Right kidney (tissue), 9 donors: ENCODE results near the gene CASP9.
A peak's percentile ranks its signal among the peaks of the same experiment; 100 is the strongest.

Experiments used
- DNase-seq: peaks from one replicate; pipeline ENCODE4 v3.0.0-alpha.2; 2016
- long read RNA-seq, 8 donors: transcript quantifications; one replicate each; lab custom pipeline, GENCODE V29; 2026

The CASP9 gene
- long read RNA-seq, donor 1, transcript CASP9-201 (9 exons, 2,019 nt) = major isoform, 5 of 9 reads
- long read RNA-seq, donor 1, partial matches to known transcripts = 0 of 9 reads
- long read RNA-seq, donor 1, other reads (novel, unspliced or antisense) = 0 of 9 reads
- long read RNA-seq, donor 2, partial matches to known transcripts = 0 of 3 reads
- long read RNA-seq, donor 2, other reads (novel, unspliced or antisense) = 0 of 3 reads
- long read RNA-seq, donor 3, partial matches to known transcripts = 0 of 3 reads
- long read RNA-seq, donor 3, other reads (novel, unspliced or antisense) = 0 of 3 reads
- long read RNA-seq, donor 4, partial matches to known transcripts = 0 of 5 reads
- long read RNA-seq, donor 4, other reads (novel, unspliced or antisense) = 0 of 5 reads
- long read RNA-seq, donor 5, transcript CASP9-201 (9 exons, 2,019 nt) = major isoform, 5 of 19 reads
- long read RNA-seq, donor 5, partial matches to known transcripts = 5 of 19 reads
- long read RNA-seq, donor 5, other reads (novel, unspliced or antisense) = 7 of 19 reads
- long read RNA-seq, donor 6, partial matches to known transcripts = 0 of 6 reads
- long read RNA-seq, donor 6, other reads (novel, unspliced or antisense) = 0 of 6 reads
- long read RNA-seq, donor 7, partial matches to known transcripts = 0 of 5 reads
- long read RNA-seq, donor 7, other reads (novel, unspliced or antisense) = 0 of 5 reads
- long read RNA-seq, donor 8, transcript CASP9-201 (9 exons, 2,019 nt) = major isoform, 5 of 6 reads
- long read RNA-seq, donor 8, partial matches to known transcripts = 0 of 6 reads
- long read RNA-seq, donor 8, other reads (novel, unspliced or antisense) = 0 of 6 reads

DNA sequence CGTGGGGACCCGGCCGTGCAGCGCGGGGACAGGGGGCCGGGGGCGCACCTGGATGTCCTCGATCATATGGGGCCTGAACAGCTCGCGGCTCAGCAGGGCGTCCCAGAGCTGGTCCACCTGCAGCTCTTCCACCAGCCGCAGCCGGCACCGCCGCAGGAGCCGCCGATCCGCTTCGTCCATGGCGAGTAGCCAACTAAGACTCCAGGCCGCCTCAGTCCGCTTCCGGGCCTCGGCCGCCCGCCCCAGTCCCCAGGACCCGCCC is at the start of gene CASP9:
CASP9 (minus strand) TSS at position 195 of the 262 bp plus-strand sequence; CDS start at position 180, 15 bp downstream.
- DNase-seq = peak; percentile 72

DNA sequence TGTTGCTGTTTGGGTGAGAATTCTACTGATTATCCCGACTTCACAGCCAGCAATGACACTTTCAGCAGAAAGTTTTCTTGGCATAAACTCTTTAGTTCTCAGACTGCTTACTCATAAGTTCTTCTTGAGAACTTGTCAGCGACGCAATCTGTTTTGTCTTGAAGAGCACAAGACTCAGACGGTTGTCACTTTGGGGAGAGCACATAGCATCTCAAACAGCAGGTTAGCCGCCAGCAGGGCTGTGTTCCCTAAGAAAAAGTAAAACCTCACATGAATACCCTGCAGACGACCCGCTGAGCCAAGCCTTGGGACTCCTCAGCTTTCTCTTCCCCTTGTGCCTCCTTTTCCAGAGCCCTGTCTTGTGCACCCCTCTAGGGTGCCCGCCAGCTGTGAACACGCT is 49.5 kb upstream of the CASP9 start:
- DNase-seq = no peak

DNA sequence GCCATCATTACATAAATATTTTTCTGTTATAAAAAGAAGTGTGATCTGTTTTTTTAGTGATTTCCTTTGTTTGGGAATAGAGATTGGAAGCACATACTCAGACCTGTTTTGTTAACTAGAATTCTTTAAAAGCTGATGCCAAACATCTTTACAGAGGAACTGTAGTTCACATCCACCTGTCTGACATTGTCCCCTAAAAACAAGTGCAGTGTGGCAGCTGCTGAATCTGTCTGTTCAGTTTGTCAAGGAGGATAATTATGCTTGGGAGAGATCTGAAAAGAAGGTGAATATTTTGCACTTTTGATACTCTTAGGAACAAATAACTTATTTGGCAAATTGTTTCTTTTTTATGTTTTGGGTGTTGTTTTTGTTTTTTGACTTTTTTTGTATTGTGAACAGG is 47.3 kb upstream of the CASP9 start:
- no peak for DNase-seq

DNA sequence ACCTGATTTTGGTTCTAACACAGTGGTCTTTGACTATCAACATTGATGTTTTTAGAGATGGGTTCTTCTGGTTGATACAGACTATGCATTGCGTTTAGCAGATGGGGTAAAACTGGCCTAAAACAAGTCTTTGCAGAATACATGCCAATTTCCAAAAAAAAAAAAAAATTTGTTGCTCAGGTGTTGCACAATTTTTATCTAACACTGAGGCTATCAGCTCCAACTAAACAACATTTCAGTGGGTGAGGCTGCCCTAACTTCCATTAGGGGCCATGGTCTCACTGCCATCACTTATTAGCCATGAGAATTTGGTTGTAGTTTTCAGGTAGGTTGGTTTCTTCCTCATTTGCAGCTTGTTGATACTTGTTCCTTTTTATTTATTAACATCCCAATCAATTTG is 46.8 kb upstream of the CASP9 start:
- DNase-seq = no peak

DNA sequence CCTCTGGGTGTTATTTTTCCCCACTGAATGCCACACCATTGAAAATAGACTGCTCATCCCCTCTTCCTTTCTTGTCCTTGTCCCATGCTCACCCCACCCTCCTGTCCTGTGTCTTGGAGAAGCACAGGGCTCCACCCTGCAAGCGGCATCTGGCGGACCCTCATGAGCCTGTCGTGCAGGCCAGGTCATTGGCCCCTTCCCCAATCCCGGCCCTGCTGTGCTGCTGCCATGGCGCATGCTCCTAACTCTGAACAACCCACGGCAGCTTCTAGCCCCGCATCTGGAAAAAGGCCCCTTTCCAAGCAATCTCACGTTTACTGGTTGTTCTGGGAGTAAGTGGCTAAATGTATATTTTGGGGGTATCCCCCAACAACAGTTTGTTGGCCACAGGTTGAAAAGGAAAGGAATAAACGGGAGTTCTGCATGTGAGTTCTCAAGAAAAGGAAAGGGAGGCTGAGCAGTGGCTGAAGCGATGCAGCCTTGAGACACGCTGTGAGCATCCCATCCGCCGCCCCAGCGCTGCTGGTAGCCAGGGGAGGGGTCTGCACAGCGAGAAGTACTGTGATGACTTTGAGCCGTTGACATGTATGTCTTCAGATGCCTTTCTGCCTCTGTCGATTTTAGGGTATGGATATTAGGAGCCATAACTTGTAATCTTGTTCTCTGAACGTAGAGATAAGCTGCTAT is 44.5 kb upstream of the CASP9 start:
- DNase-seq = no peak

DNA sequence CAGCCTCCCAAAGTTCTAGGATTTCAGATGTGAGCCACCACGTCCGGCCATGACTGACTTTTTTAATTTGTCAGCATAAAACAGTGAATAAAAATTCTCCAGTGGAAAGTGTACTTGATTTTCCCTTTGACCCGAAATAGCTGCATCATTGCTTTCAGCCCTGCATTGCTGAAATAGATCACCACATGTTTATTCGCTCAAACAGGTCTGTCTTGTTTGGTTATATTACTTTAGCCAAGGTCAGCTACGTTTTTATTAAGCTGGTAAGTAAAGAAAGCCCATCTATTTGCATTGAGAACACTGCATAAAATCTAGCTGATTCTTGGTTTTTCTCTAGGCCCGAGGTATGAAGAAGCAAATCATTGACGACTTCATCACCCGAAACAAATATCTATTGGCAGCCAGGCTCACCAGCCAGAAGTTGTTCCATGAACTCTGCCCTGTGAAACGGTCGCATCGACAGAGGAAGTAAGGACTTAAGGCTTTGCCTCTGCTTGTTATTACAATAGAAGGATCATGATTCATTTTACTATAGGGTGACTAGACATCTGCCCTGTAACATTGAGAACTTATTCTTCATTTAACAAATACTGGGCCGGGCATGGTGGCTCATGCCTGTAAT is 35.3 kb upstream of the CASP9 start:
- no peak for DNase-seq

DNA sequence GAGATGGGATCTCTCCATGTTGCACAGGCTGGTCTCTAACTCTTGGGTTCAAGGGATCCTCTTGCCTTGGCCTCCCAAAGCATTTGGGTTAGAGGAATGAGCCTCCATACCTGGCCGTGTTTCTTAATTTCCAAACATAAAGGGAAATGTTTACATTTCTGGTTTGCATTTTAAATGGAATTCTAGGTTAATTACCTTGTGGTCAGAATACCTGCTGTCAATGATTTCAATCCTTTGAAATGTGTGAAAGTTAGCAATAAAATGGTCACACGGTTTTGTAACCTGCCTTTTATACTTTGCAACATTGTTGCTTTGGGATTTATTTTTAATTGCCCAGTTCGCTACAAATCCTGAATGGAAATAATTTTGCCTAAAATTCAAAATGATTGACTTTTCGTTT is 34.5 kb upstream of the CASP9 start:
- DNase-seq = no peak

DNA sequence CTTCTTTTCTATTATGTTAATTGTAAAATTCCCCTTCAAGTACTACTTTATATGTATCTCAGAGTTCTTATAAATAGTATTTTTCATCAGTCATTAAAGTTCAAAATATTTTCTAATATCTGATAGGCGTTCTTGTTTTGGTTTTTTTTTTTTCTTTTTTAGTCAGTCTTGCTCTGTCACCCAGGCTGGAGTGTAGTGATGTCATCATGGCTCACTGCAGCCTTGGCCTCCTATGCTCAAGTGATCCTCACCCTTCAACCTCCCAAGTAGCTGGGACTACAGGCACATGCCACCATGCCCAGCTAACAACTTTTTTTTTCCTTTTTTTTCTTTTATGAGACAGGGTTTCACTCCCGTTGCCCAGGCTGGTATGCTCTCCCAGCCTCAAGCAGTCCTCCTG is 33.6 kb upstream of the CASP9 start:
- DNase-seq = no peak

DNA sequence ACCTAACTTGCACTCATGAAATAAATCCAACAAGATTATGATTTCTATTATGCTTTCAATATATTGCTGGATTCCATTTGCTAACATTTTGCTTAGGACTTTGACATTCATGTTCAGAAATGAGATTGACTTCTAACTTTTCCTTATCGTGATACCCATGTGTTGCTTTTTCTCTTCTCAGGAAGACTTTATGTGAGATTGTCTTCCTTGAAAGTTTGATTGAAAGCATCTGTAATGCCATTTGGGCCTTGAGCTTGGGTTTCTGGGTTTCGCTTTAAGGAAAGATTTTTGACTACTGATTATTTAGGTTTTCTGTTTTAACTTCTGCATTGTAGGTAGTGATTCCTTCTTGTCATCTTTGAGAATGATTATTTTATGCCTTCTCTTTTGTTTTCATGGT is 33.0 kb upstream of the CASP9 start:
- DNase-seq = no peak

DNA sequence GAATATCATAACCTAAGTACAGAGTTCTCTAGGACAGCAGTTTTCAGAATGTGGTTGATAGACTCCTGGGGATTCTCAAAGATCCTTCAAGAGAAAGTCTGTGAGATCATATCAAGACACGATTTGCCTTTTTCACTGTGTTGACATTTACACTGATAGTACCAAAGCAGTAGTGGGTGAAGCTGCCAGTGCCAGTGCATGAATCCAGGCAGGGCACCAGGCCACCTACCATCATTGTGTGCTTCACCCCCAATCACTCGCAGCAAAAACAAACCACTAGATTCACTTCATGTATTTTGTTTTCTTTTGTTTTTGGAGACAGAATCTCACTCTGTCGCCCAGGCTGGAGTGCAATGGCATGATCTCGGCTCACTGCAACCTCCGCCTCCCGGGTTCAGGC is 26.6 kb upstream of the CASP9 start:
- no peak for DNase-seq

DNA sequence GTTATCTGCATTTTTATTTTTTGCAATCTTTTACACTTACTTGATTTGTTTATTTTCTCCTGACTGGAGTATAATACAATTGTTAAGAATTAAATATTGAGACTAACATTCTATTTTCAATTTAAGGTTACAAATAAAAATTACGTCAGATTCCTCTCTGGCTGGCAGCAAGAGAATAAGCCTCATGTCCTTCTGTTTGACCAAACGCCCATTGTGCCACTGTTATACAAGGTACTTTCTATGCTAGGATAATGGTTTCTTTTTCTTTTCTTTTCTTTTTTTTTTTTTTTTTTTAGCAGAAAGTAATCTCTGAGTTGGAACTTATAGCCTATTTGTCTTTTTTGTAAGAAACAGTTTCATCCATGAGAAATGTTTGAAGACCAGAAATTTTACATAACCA is 22.6 kb upstream of the CASP9 start:
- no peak for DNase-seq

DNA sequence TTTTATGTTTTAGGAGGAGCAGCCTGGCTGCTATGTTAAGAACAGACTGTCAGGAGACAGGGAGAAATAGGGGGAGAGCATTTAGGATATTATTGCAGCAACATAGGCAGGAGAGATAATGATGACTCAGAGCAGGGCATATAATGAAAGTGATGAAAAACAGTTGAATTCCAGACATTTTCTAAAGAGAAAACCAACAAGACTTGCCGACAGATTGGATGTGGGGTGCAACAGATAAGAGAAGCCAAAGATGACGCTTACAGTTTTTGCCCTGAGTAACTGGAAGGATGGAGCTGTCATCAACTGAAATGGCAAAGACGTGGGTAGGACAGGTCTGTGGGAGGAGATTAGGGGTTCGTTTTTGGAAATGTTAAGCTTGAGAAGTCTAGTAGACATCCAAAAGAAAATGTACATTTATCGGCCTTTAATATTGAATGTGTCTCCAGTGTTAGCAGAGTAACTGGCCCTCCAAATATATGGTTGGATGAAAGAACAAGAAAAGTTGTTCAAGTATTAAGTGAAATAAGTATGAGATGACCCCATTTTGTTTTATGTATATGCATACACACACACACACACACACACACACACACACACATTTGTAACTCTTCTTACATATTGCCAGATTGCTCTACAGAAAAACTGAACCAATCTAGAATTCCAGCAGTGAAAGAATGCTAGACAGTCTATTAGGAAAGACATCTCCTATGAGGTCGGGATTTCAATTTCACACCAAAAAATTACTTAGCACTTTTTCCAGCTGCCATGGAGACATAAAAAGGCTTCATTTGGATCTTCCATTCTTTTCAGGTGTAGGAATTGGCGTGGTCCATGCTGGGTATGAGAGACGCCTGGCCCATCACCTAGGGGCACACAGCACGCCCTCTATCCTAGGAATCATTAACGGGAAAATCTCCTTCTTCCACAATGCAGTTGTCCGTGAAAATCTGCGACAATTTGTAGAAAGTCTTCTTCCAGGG is 19.9 kb upstream of the CASP9 start:
- DNase-seq = no peak

DNA sequence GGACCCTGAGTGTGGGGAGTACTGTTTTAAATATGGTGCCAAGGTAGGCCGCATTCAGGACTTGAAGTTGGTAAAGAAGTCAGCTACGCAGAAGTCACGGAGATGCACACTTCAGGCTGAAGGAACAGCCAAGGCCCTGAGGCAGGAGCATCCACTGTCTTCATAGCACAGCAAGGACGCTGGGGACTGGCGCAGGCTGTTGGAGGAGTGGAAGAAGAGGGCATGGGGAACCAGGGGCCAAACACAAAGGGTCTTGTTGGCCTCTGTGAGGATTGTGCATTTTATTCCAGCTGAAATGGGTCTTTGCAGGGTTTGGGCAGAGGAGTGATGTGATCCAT is 19.2 kb upstream of the CASP9 start:
- DNase-seq = no peak

DNA sequence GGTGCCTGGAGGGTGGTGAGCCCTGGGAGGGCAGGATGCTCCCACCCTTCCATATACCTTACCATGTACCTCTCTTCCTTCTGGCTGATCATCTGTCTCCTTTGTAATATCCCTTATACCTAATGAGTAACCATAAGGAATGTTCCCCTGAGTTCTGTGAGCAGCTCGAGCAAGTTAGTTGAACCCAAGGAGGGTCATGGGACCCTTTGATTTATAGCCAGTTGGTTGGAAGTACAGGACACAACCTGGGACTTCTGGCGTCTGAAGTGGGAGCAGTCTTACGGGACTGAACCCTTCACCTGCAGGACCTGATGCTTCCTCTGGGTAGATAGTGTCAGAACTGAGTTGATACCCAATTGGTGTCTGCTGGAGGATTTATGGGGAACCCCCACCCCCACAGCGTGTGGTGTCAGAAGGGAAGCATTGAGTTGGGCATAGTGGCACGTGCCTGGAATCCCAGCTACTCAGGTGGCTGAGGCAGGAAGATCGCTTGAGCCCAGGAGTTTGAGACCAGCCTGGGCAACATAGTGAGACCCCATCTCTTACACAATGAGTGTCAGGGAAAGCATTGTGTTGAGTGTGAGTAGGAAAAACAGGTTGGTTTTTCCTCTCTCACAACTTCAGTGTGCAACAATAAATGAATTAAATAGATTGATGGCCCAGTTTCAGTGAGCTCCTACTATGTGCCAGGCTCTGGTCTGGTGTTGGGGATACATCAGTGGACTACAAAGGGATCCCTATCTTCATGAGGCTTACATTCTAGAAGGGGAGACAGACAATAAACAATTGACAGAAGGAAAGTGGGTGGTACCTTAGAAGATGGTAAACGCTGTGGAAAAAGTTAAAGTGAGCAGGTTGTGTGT is 18.6 kb upstream of the CASP9 start:
- no peak for DNase-seq

DNA sequence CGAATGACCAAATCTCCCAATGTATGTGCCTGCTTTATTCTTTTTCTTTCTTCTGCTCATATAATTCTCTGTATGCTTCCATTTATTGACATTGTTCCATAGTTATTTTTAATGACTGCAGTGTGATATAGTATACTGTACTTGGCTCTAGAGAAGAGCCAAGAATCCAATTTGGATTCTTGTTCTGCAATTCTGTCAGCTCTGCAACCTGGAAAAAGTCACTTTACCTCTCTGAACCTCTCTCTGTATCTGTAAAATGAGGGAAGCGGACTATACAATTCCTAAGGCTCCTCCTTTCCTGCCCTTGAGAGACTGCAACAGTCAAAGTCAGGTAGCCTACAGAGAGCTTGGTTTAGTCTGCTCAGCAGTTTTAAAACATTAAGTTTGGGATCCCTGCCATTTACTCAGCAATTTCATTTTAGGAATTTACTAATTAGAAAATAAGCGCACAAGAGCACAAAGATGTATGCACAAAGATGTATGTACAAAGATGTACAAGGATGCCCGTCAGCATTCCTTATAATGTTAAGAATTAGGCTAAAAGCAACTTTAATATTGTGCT is 17.3 kb upstream of the CASP9 start:
- DNase-seq = no peak

DNA sequence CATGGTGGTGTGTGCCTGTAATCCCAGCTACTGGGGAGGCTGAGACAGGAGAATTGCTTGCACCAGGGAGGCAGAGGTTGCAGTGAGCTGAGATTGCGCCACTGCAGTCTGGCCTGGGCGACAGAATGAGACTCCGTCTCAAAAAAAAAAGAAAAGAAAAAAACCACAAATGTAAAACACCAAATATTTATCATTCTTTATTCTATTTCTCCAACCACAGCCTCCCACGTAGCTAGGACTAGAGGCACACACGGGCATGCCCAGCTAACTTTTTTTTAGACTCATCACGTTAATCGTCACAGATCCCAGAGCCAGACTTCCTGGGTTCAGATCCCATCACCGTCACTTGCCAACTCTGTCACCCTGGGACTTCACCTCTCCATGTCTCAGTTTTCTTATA is 16.2 kb upstream of the CASP9 start:
- DNase-seq = no peak

DNA sequence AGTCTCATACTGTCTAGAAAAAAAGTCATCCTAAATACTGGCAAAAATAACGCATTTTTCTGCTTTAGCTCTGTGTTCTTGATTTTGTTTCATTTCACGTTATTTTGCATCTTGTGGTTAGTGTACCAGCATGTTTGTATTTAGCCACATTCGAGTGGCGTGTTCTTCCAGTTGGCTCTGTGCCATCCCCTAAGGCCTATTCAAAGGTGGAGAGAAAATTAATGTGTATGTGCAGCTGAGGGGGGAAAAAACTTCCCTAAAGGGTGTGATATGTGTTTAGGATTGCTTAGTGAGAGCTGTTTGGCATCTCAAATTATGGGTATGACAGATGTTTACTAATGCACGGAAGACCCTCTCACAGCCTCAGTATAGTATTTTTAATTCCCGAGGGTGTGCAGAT is 14.8 kb upstream of the CASP9 start:
- no peak for DNase-seq

DNA sequence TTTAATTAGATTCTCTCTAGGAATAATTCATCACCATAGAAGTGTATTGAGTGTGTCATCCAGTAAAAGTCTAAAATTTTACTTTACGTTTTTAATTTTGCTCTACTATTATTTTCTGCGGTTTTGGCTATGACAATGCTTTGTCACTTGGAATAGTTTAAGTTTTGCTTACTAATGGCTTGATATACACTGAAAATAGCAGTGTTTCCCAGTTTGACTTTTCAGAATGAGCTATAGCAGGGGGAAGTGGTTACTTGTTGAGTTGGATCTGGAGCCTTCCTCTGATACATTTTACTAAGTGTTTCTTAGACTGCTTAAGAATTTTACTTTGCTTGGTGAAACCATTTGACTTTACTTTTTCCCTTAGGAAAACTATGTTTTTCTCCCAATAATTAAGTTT is 7.7 kb upstream of the CASP9 start:
- no peak for DNase-seq

DNA sequence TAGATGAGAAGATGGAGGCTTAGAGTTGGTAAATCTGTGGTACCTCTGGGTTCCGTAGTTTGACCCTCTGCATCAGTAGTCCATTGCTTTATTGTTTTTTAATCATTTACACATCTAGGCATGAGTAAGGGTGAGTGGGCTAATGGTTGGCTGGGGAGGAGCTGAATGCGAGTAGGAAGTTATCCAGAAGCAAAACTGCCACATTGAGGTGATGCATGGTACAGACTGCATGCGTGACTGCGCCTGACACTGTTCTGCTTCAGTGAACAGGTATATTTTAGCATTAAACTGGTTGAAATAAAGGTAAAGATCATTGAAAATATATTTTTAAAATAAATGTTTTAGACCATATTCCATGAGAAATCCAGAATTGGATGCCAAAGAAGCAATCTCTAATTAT is 7.0 kb upstream of the CASP9 start:
- no peak for DNase-seq
